Thyroid gland (tissue), 4 donors: ENCODE data around the gene CAPZA1.

ENCODE experiments used
- CTCF ChIP-seq, 6 experiments: fragments of 200-600 bp in 3 of 6; fragments of 450-650 bp in 3 of 6; sonication (generic) in 3 of 6; IDR thresholded peaks; one replicate each; pipeline ENCODE4 v1.5.1; 2016 to 2019; ENCODE audit warnings: antibody characterized with exemption in 6 of 6, mild to moderate bottlenecking in 2 of 6, inconsistent platforms in 1 of 6, moderate library complexity in 1 of 6
- POLR2A ChIP-seq, 2 donors: fragments of 450-650 bp; IDR thresholded peaks; one replicate each; pipeline ENCODE4 v1.6.1; 2017; ENCODE audit warnings: antibody characterized with exemption in 2 of 2, mild to moderate bottlenecking in 2 of 2, moderate library complexity in 1 of 2

- TF ChIP-seq CTCF (IDR thresholded peaks at IDR 0.05) (peak; percentile 76 to 98 (median 94)), POLR2A (IDR thresholded peaks at IDR 0.05) (no peak)
Measured at GRCh38 chr1:112716133-112716720, 96.6 kb downstream of the CAPZA1 start.
